ENCODE data around the gene UBE2D2.
"Not testable (repeated sequence)": the region's sequence is repeated elsewhere in the genome, so short reads cannot be mapped to it uniquely, and the experiment has no call there.

UBE2D2 gene

GRCh38 chr5:139549162-139549894, 11.8 kb upstream of the UBE2D2 start:
- peak; percentile 34 for DNase-seq

- DNase-seq, result not testable (repeated sequence)
Measured at GRCh38 chr5:139550051-139550872, 10.9 kb upstream of the UBE2D2 start.

- DNase-seq, result no peak
Measured at GRCh38 chr5:139551191-139551889, 9.8 kb upstream of the UBE2D2 start.

GRCh38 chr5:139552893-139553575, 8.1 kb upstream of the UBE2D2 start:
- no peak for DNase-seq

GRCh38 chr5:139554264-139554663, 6.9 kb upstream of the UBE2D2 start:
- DNase-seq, result no peak

- DNase-seq, result no peak
Measured at GRCh38 chr5:139557811-139558210, 3.3 kb upstream of the UBE2D2 start.

- DNase-seq, result peak; percentile 81
Measured at GRCh38 chr5:139561655-139562451, 714 bp downstream of the UBE2D2 start.

GRCh38 chr5:139562847-139563246, 1.7 kb downstream of the UBE2D2 start:
- no peak for DNase-seq

GRCh38 chr5:139565411-139566305, 4.5 kb downstream of the UBE2D2 start:
- DNase-seq, result no peak

- DNase-seq, result peak; percentile 40
Measured at GRCh38 chr5:139566611-139567010, 5.5 kb downstream of the UBE2D2 start.

- peak; percentile 10 for DNase-seq
Measured at GRCh38 chr5:139569270-139569955, 8.3 kb downstream of the UBE2D2 start.

- no peak for DNase-seq
Measured at GRCh38 chr5:139571543-139571942, 10.4 kb downstream of the UBE2D2 start.

- no peak for DNase-seq
Measured at GRCh38 chr5:139571966-139572365, 10.8 kb downstream of the UBE2D2 start.

GRCh38 chr5:139574641-139575312, 13.6 kb downstream of the UBE2D2 start:
- DNase-seq, result no peak

GRCh38 chr5:139575313-139575646, 14.1 kb downstream of the UBE2D2 start:
- no peak for DNase-seq

GRCh38 chr5:139575751-139576150, 14.6 kb downstream of the UBE2D2 start:
- no peak for DNase-seq

- DNase-seq, result no peak
Measured at GRCh38 chr5:139577689-139578290, 16.7 kb downstream of the UBE2D2 start.

GRCh38 chr5:139578325-139578724, 17.2 kb downstream of the UBE2D2 start:
- DNase-seq, result no peak

GRCh38 chr5:139582181-139582580, 21.0 kb downstream of the UBE2D2 start:
- not testable (repeated sequence) for DNase-seq

Measured in activated CD8-positive, alpha-beta memory T cell treated with anti-CD3 and anti-CD28 coated beads, Interleukin-2, amount 50 U/mL, for 48 hours (primary cell).